OCI-LY1 (cell line): ENCODE data around the gene PCGF3.

Experiments
- CTCF ChIP-seq: fragments of 200-600 bp; sonication (generic), shearing (Covaris generic); IDR thresholded peaks from 2 replicates; pipeline ENCODE4 v1.5.1; 2017; ENCODE audit warnings: mild to moderate bottlenecking, antibody characterized with exemption, low read length, moderate library complexity, mixed read lengths
- EZH2 ChIP-seq: fragments of 200-600 bp; sonication (generic), shearing (Covaris generic); IDR thresholded peaks from 2 replicates; pipeline ENCODE4 v1.8.0; 2017; ENCODE audit warnings: borderline replicate concordance, mixed run types, mild to moderate bottlenecking, antibody characterized with exemption, low read length, moderate library complexity, mixed read lengths

- TF ChIP-seq CTCF = no peak
- no peak for TF ChIP-seq EZH2
Observed at GRCh38 chr4:738781-739280, 33.2 kb downstream of the PCGF3 start.
